ENCODE measurements around the gene NUDT5. TPM values are rescaled to one million over a fixed set of nuclear protein-coding genes. Genes with fewer than 3 reads are reported as not detected.

Gene NUDT5
- total RNA-seq, 4 donors from 2014 or later = 24.0 to 51.1 (median 45.8) TPM

DNA sequence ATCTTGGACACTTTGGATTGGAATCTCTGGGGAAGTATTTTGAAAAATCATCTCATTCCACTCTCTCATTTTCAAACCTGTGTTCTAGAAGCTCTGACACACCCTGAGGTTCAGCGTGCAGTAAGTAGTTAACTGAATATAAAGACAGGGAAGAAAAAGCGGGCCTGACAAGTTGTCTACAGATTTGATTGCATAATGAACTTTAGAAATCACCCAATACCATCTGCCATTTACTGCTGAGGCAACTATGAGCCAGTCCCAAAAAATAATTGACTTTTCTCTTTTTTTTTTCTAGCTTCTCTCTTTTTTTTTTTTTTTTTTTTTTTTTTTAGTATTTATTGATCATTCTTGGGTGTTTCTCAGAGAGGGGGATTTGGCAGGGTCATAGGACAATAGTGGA, 29.8 kb upstream of the NUDT5 start:
- no peak for DNase-seq
- Histone ChIP-seq H3K9me3 (no peaks in the 10 kb centered on the region), H3K27me3 (no peaks in the 10 kb centered on the region), H3K4me3 (no peak overlapping the region), H3K27ac (no peak overlapping the region), H3K4me1 (no peaks in the 10 kb centered on the region), H3K36me3 (peaks cover 0 to 51% (median 0%) of the 10 kb centered on the region in 3 donors)
- no peak for TF ChIP-seq POLR2A (IDR thresholded peaks at IDR 0.05)
- TF ChIP-seq, protein P1, sequence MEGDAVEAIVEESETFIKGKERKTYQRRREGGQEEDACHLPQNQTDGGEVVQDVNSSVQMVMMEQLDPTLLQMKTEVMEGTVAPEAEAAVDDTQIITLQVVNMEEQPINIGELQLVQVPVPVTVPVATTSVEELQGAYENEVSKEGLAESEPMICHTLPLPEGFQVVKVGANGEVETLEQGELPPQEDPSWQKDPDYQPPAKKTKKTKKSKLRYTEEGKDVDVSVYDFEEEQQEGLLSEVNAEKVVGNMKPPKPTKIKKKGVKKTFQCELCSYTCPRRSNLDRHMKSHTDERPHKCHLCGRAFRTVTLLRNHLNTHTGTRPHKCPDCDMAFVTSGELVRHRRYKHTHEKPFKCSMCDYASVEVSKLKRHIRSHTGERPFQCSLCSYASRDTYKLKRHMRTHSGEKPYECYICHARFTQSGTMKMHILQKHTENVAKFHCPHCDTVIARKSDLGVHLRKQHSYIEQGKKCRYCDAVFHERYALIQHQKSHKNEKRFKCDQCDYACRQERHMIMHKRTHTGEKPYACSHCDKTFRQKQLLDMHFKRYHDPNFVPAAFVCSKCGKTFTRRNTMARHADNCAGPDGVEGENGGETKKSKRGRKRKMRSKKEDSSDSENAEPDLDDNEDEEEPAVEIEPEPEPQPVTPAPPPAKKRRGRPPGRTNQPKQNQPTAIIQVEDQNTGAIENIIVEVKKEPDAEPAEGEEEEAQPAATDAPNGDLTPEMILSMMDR (IDR thresholded peaks at IDR 0.05) = no peak

DNA sequence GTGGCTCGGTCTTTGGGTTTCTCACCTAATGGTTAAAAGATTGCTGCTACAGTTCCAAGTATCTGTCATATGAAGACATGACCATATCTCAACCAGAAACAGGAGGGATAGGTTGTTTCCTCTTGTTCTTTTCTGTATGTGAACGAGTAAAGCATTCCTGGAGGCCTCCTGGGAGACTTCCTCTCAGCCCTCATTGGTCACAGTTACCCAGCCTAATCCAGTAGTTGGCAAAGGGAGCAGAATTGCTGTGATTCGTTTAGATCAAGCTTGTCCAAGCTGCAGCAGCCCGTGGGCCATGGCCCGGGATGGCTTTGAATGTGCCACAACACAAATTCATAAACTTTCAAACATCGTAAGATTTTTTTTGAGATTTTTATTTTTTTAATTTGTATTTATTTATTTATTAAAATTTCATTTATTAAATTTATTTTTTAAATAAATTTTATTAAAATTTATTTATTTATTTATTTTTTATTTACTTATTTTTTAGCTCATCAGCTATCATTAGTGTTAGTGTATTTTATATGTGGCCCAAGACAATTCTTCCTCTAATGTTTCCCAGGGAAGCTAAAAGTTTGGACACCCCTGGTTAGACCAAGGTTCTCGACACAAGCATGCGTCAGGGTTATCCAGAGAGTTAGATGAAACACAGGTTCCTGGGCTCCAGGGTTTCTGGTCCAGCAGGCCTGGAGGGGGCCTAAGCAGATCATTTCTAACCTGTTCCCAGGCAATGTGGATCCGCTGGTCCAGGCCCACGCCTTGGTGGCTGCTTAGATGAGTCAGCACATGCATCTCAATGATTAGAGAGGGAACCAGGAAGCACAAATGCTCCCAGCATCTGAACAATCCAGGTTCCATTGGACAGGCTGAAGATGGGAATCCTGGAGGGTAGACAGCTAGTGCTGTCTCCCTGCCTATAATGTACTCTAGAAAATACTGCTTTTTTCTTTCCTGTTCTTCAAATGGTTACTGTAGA, 25.9 kb upstream of the NUDT5 start:
- H3K4me1 ChIP-seq = no peaks in the 10 kb centered on the region
- H3K27ac ChIP-seq = peak overlapping the region in 1 of 4 donors; percentile 3
- no peaks in the 10 kb centered on the region for H3K27me3 ChIP-seq
- TF ChIP-seq, protein P1 (IDR thresholded peaks at IDR 0.05) = no peak
- TF ChIP-seq POLR2A (IDR thresholded peaks at IDR 0.05) = no peak
- H3K36me3 ChIP-seq = peaks cover 0 to 53% (median 3%) of the 10 kb centered on the region in 3 donors
- no peak overlapping the region for H3K4me3 ChIP-seq
- no peaks in the 10 kb centered on the region for H3K9me3 ChIP-seq
- no peak for DNase-seq

DNA sequence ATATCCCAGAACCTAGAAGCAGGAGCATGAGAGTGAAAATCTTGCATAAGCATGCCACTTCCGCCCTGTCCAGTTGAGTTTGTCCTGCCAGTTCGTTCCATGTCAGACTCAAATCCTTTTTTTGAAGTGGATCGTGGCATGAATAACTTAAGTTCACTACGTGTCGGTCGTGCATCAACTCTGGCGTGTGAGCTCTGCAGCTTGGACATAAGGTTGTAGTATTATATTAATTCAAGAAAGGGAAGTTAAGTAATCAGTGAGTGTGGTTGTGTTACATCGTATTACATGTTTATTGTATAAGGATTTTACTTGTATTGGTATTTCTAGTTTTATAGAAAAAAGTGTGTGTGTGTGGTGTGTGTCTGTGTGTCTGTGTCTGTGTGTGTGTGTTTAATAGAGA, 23.3 kb upstream of the NUDT5 start:
- H3K27ac ChIP-seq = no peak overlapping the region
- H3K36me3 ChIP-seq = peaks cover 0 to 47% (median 3%) of the 10 kb centered on the region in 3 donors

DNA sequence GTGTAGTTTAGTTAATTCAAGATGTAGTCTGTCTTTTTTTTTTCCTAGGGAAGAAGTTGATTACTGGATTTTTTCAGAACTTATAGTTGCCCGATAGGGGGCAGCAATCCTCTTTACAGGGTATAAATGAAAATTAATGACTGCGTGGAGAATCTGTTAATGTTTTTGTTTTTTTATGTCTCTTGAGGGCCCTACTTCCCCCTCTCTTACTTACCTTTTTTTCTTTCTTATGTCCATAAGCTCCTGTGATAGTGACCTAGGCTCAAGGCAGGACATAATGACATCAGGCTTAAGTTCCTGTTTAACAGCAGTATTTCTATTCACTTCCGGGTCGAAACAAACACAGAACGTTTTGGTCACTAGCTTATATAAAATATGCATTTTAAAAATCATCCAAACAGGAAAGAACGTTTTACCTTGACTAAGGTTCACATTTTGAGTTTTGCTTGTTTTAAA, 19.1 kb upstream of the NUDT5 start:
- Histone ChIP-seq H3K27ac (peak overlapping the region in 2 of 4 donors; percentile 1 to 36), H3K36me3 (peaks cover 0 to 64% (median 3%) of the 10 kb centered on the region in 3 donors), H3K27me3 (no peaks in the 10 kb centered on the region), H3K4me3 (no peak overlapping the region), H3K9me3 (no peaks in the 10 kb centered on the region), H3K4me1 (peaks cover 0 to 4% (median 0%) of the 10 kb centered on the region in 4 donors)
- TF ChIP-seq POLR2A (IDR thresholded peaks at IDR 0.05) = no peak
- TF ChIP-seq, protein P1 (IDR thresholded peaks at IDR 0.05) = peak; percentile 53 to 73 (median 60)
- peak in 1 of 3 donors; percentile 35 for DNase-seq

More for the DNA sequence above, 23.3 kb upstream of the NUDT5 start:
- Histone ChIP-seq H3K4me1 (peaks cover 0 to 4% (median 0%) of the 10 kb centered on the region in 4 donors), H3K27me3 (no peaks in the 10 kb centered on the region), H3K4me3 (no peak overlapping the region), H3K9me3 (no peaks in the 10 kb centered on the region)
- no peak for DNase-seq
- TF ChIP-seq POLR2A (IDR thresholded peaks at IDR 0.05) = no peak

DNA sequence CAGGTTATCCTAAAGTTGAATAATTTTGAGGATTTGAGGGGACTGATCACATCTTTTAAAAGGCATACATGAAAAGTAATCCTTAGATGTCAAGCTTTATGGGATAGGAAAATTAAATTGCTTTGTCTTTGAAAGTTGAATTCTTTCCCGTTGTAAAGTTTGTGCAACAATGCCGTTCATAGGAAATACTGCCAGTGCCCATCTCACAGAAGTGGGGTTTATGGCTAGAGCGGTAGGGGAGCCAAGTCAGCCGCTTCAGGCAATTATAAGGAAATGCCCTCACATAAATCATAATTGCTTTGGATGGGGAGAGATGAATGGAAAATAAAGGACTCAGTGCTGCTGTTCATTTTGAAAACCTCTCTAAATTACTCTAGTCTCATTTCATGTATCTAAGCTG, 18.4 kb upstream of the NUDT5 start:
- no peak for DNase-seq
- Histone ChIP-seq H3K36me3 (peaks cover 0 to 67% (median 3%) of the 10 kb centered on the region in 3 donors), H3K27me3 (no peaks in the 10 kb centered on the region), H3K27ac (no peak overlapping the region), H3K9me3 (no peaks in the 10 kb centered on the region), H3K4me3 (no peak overlapping the region), H3K4me1 (peaks cover 0 to 4% (median 0%) of the 10 kb centered on the region in 4 donors)
- TF ChIP-seq, protein P1 (IDR thresholded peaks at IDR 0.05) = no peak
- no peak for TF ChIP-seq POLR2A (IDR thresholded peaks at IDR 0.05)

DNA sequence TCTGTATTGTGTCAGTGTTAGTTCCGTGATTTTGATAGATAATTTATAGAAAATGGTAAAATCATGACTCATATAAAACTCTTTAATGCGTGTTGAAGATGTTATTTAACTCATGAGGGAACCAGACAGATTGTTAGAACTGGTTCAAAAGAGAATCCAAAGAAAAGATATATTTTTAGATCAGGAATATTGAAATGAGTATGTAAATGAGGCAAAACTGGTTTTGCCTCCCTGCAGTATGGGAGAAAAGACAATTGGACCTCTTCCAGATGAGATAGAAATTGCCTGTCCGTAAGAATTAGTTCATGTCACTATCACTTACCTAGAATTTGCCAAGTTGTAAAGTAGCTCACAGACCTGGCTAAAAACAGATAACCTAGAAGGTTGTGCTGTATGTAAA, 17.9 kb upstream of the NUDT5 start:
- DNase-seq = no peak
- H3K36me3 ChIP-seq = peaks cover 0 to 66% (median 0%) of the 10 kb centered on the region in 3 donors
- H3K27ac ChIP-seq = no peak overlapping the region
- H3K4me3 ChIP-seq = no peak overlapping the region
- H3K27me3 ChIP-seq = no peaks in the 10 kb centered on the region
- H3K4me1 ChIP-seq = peaks cover 0 to 4% (median 0%) of the 10 kb centered on the region in 4 donors
- H3K9me3 ChIP-seq = no peaks in the 10 kb centered on the region
- no peak for TF ChIP-seq POLR2A (IDR thresholded peaks at IDR 0.05)
- TF ChIP-seq, protein P1 (IDR thresholded peaks at IDR 0.05) = no peak

All from Peyer's patch (tissue), 4 donors.